Neural progenitor cell (in vitro differentiated cells): ENCODE measurements around the gene ATOH8. TPM values are rescaled to one million over a fixed set of nuclear protein-coding genes. Genes with fewer than 3 reads are reported as not detected.

Source experiments
- DNase-seq: peaks from one replicate; pipeline ENCODE4 v3.0.0-alpha.2; 2016; ENCODE audit warnings: low spot score
- H2AFZ ChIP-seq: fragments of 200-600 bp; sonication (generic); replicated peaks from 2 replicates; pipeline ENCODE4 v1.6.1; 2016; ENCODE audit warnings: antibody characterized with exemption
- H3F3A ChIP-seq: fragments of 200-600 bp; sonication (generic); 2 replicates; pipeline ENCODE4 v1.6.1; 2016; ENCODE audit warnings: antibody characterized with exemption, low read depth
- H3K27ac ChIP-seq: fragments of 200-600 bp; sonication (generic); 2 replicates; pipeline ENCODE4 v1.5.1; 2016; ENCODE audit warnings: mild to moderate bottlenecking
- H3K27me3 ChIP-seq: fragments of 200-600 bp; sonication (generic); 2 replicates; pipeline ENCODE4 v1.6.1; 2016; ENCODE audit warnings: mild to moderate bottlenecking, moderate library complexity
- H3K36me3 ChIP-seq: fragments of 200-600 bp; sonication (generic); 2 replicates; pipeline ENCODE4 v1.5.1; 2016
- H3K4me1 ChIP-seq: fragments of 200-600 bp; sonication (generic); 2 replicates; pipeline ENCODE4 v1.6.1; 2016; ENCODE audit warnings: mixed run types
- H3K4me2 ChIP-seq: fragments of 200-600 bp; sonication (generic); 2 replicates; pipeline ENCODE4 v1.6.1; 2016
- H3K4me3 ChIP-seq: fragments of 200-600 bp; sonication (generic); 2 replicates; pipeline ENCODE4 v1.5.1; 2016
- H3K79me2 ChIP-seq: fragments of 200-600 bp; sonication (generic); 2 replicates; pipeline ENCODE4 v1.6.1; 2016; ENCODE audit warnings: low read depth
- H3K9ac ChIP-seq: fragments of 200-600 bp; sonication (generic); 2 replicates; pipeline ENCODE4 v1.6.1; 2016
- H3K9me3 ChIP-seq: fragments of 200-600 bp; sonication (generic); 2 replicates; pipeline ENCODE4 v1.5.1; 2016; ENCODE audit warnings: low read depth
- H4K20me1 ChIP-seq: fragments of 200-600 bp; sonication (generic); 2 replicates; pipeline ENCODE4 v1.6.1; 2016; ENCODE audit warnings: low read depth
- H3K27ac Mint-ChIP-seq: 3 replicates; pipeline ENCODE4 v1.8.0; 2021; ENCODE audit warnings: mixed read lengths
- H3K27me3 Mint-ChIP-seq: 2 replicates; pipeline ENCODE4 v1.8.0; 2022; ENCODE audit warnings: low read depth, mild to moderate bottlenecking, inconsistent platforms, moderate library complexity, mixed read lengths; ENCODE audit not compliant: insufficient read depth
- H3K36me3 Mint-ChIP-seq: 3 replicates; pipeline ENCODE4 v1.8.0; 2021; ENCODE audit warnings: mixed read lengths
- H3K4me1 Mint-ChIP-seq: 3 replicates; pipeline ENCODE4 v1.8.0; 2021; ENCODE audit warnings: mixed read lengths
- H3K4me3 Mint-ChIP-seq: 3 replicates; pipeline ENCODE4 v1.8.0; 2021; ENCODE audit warnings: mild to moderate bottlenecking, moderate library complexity, mixed read lengths
- H3K9me3 Mint-ChIP-seq: 3 replicates; pipeline ENCODE4 v1.8.0; 2020; ENCODE audit warnings: mixed read lengths
- EZH2 ChIP-seq: fragments of 200-600 bp; sonication (generic); IDR thresholded peaks from 2 replicates; pipeline ENCODE4 v1.6.1; 2017; ENCODE audit warnings: antibody characterized with exemption, mild to moderate bottlenecking, moderate library complexity
- EZH2phosphoT487 ChIP-seq: fragments of 200-600 bp; sonication (generic); IDR thresholded peaks from 2 replicates; pipeline ENCODE4 v1.6.1; 2017; ENCODE audit warnings: antibody characterized with exemption
- total RNA-seq: library from RNA; depleted of rRNA; stranded (reverse); fragments of >200 nt; gene quantifications from 2 replicates; pipeline ENCODE4 v1.2.3, GENCODE V29; 2015; ENCODE audit warnings: low replicate concordance
- TF ChIP-seq, protein P1 (sequence below): fragments of 200-600 bp; sonication (generic); IDR thresholded peaks from 2 replicates; pipeline ENCODE4 v1.5.1; 2017; ENCODE audit warnings: antibody characterized with exemption, mild to moderate bottlenecking

Gene ATOH8
- total RNA-seq, 1 donor from 2014 or later, result not detected

DNA sequence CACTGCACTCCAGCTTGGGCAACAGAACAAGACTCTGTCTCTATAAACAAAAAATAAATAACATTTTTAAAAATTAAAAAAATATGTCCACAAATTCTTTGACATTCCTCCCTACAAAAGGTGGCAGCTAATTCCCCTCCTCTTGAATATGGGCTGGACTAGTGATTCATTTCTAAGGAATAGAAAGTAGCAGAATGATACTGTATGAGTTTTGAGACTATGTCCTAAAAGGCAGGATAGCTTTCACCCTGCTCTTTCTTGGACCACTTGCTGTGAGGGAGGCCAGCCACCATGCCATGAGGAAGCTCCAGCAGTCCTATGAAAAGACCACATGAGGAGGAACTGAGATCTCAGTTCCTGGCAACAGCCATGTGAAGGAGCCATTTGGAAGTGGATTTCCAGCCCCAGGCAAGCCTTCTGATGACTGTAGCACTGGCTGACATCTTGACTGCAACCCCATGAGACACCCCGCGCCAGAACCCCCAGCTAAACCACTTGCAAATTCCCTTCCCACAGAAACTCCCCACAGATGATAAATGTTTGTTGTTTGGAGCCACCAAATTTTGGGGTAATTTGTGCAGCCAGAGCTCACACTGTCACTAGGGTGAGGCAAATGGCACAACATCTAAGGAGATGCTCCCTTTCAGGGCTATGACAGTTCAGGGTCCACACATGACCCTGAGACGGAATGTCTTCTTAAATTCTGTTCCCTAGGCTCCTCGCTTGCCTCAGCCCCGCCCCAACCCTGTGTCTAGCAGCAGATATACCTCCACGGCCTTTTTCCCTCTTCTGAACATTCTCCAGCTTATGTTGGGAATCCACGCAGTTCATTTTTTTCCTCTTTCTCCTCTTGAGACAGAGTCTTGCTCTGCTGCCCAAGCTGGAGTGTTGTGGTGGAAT lies 17.1 kb upstream of the ATOH8 start:
- H3K9ac ChIP-seq, result no peak overlapping the region
- no peaks in the 10 kb centered on the region for H3F3A ChIP-seq
- no peak overlapping the region for H2AFZ ChIP-seq
- Mint-ChIP-seq H3K9me3 (peaks cover 4% of the 10 kb centered on the region), H3K27ac (no peak overlapping the region), H3K4me1 (peaks cover 14% of the 10 kb centered on the region), H3K4me3 (no peak overlapping the region), H3K36me3 (no peaks in the 10 kb centered on the region), H3K27me3 (peaks cover 6% of the 10 kb centered on the region)
- no peak overlapping the region for H3K4me2 ChIP-seq
- TF ChIP-seq EZH2 (no peak), EZH2phosphoT487 (no peak)
- TF ChIP-seq, protein P1, sequence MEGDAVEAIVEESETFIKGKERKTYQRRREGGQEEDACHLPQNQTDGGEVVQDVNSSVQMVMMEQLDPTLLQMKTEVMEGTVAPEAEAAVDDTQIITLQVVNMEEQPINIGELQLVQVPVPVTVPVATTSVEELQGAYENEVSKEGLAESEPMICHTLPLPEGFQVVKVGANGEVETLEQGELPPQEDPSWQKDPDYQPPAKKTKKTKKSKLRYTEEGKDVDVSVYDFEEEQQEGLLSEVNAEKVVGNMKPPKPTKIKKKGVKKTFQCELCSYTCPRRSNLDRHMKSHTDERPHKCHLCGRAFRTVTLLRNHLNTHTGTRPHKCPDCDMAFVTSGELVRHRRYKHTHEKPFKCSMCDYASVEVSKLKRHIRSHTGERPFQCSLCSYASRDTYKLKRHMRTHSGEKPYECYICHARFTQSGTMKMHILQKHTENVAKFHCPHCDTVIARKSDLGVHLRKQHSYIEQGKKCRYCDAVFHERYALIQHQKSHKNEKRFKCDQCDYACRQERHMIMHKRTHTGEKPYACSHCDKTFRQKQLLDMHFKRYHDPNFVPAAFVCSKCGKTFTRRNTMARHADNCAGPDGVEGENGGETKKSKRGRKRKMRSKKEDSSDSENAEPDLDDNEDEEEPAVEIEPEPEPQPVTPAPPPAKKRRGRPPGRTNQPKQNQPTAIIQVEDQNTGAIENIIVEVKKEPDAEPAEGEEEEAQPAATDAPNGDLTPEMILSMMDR, result no peak
- H3K36me3 ChIP-seq, result no peaks in the 10 kb centered on the region
- DNase-seq, result no peak
- H3K4me1 ChIP-seq, result peaks cover 5% of the 10 kb centered on the region
- no peak overlapping the region for H3K27ac ChIP-seq
- H3K9me3 ChIP-seq, result no peaks in the 10 kb centered on the region
- no peaks in the 10 kb centered on the region for H4K20me1 ChIP-seq
- H3K27me3 ChIP-seq, result no peaks in the 10 kb centered on the region
- H3K4me3 ChIP-seq, result no peak overlapping the region
- no peaks in the 10 kb centered on the region for H3K79me2 ChIP-seq

DNA sequence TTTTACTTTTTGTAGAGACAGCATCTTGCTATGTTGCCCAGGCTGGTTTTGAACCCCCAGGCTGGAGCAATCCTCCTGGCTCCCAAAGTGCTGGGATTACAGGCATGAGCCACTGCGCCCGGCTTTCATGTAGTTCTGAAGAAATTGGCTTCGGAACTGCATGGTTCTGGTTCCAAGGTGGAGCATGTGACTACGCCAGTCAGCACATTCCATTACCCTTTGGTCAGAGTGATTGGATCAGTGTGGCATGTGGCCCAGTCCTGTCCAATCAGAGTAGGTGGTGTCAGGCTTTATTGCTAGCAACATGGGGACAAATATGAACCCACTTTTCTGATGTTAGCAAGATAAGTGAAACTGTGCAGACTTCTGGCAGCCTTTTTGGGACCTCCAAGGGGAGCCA lies 16.3 kb upstream of the ATOH8 start:
- H3K4me3 Mint-ChIP-seq, result no peak overlapping the region
- no peaks in the 10 kb centered on the region for H4K20me1 ChIP-seq

DNA sequence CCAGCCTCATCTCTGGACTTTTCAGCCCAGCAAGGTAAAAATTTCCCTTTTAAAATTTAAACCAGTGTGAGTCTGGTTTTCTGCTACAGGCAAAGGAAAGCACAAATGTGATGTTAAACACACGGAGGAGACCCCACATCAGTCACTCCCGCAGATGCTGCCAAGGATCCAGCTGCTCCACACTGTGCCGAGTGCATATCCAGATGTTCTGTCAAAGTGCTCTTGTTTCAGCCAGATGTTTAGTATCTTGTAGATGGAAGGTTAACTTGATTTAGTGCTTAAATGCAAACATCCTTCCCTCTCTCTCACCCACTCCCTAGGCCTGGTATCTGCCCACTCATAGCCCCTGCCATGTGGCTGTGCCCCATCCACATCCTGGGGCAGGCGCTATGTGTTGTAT lies 15.8 kb upstream of the ATOH8 start:
- Mint-ChIP-seq H3K36me3 (no peaks in the 10 kb centered on the region), H3K4me3 (no peak overlapping the region), H3K9me3 (peaks cover 4% of the 10 kb centered on the region), H3K4me1 (peaks cover 26% of the 10 kb centered on the region), H3K27ac (no peak overlapping the region), H3K27me3 (peaks cover 5% of the 10 kb centered on the region)
- Histone ChIP-seq H3K27me3 (no peaks in the 10 kb centered on the region), H3F3A (no peaks in the 10 kb centered on the region), H3K79me2 (no peaks in the 10 kb centered on the region), H4K20me1 (no peaks in the 10 kb centered on the region), H3K36me3 (no peaks in the 10 kb centered on the region), H2AFZ (no peak overlapping the region), H3K4me2 (no peak overlapping the region), H3K9ac (no peak overlapping the region), H3K27ac (no peak overlapping the region), H3K4me3 (no peak overlapping the region), H3K9me3 (no peaks in the 10 kb centered on the region), H3K4me1 (peaks cover 17% of the 10 kb centered on the region)
- DNase-seq, result no peak
- TF ChIP-seq EZH2phosphoT487, result no peak
- TF ChIP-seq, protein P1, result no peak
- TF ChIP-seq EZH2, result no peak

More for the DNA sequence above, 16.3 kb upstream of the ATOH8 start:
- Histone ChIP-seq H3F3A (no peaks in the 10 kb centered on the region), H2AFZ (no peak overlapping the region), H3K27me3 (no peaks in the 10 kb centered on the region), H3K4me2 (no peak overlapping the region), H3K9ac (no peak overlapping the region), H3K9me3 (no peaks in the 10 kb centered on the region), H3K27ac (no peak overlapping the region), H3K36me3 (no peaks in the 10 kb centered on the region), H3K79me2 (no peaks in the 10 kb centered on the region), H3K4me3 (no peak overlapping the region), H3K4me1 (peaks cover 12% of the 10 kb centered on the region)
- TF ChIP-seq, protein P1, result no peak
- TF ChIP-seq EZH2phosphoT487, result no peak
- TF ChIP-seq EZH2, result no peak
- peaks cover 22% of the 10 kb centered on the region for H3K4me1 Mint-ChIP-seq
- peaks cover 4% of the 10 kb centered on the region for H3K9me3 Mint-ChIP-seq
- H3K36me3 Mint-ChIP-seq, result no peaks in the 10 kb centered on the region
- H3K27ac Mint-ChIP-seq, result no peak overlapping the region
- DNase-seq, result no peak
- H3K27me3 Mint-ChIP-seq, result peaks cover 6% of the 10 kb centered on the region
